ENCODE data around the gene PRKD3. TPM values are rescaled to one million over a fixed set of nuclear protein-coding genes. Genes with fewer than 3 reads are reported as not detected.

Gene PRKD3
- total and polyA plus RNA-seq, 2 of the 13 experiments (the other 11 are each of a cell fraction or from before 2014, with no cell fraction given), result 11.6 to 38.4 TPM

DNA sequence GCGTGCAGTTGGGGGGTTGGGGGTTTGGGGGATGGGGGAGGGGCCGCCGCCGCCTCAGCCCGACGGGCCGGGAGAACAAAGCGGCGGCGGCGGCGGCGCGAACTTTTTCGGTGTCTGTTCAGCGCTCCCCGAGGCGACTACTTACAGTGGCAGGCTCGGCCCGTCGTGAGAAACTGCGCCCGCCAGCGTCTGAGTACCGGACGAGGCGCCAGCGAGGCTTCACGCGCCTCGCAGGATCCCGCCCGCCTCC is 172 bp downstream of the PRKD3 start (continued):
- TF ChIP-seq, protein P1, sequence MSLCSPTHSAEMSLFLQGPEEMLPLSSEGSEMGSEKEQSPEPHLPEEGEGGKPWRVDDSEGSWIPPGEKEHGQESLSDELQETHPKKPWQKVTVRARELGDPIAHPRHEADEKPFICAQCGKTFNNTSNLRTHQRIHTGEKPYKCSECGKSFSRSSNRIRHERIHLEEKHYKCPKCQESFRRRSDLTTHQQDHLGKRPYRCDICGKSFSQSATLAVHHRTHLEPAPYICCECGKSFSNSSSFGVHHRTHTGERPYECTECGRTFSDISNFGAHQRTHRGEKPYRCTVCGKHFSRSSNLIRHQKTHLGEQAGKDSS (CRISPR knock-in tag; IDR thresholded peaks at IDR 0.05; ENCODE audit: borderline replicate concordance, low read depth), result no peak
- no peak for TF ChIP-seq PAF1 (CRISPR knock-in tag; IDR thresholded peaks at IDR 0.05)
- peak; percentile 36; the same call in 1 of the 2 replicates for TF ChIP-seq TBX2 (CRISPR knock-in tag; IDR thresholded peaks at IDR 0.05; ENCODE audit: borderline replicate concordance)
- 0 out of 2 replicates have a peak, but pooled peaks have one; percentile 57 for TF ChIP-seq ZNF329 (CRISPR knock-in tag; IDR thresholded peaks at IDR 0.05; ENCODE audit: low read depth)
- TF ChIP-seq, protein P2, sequence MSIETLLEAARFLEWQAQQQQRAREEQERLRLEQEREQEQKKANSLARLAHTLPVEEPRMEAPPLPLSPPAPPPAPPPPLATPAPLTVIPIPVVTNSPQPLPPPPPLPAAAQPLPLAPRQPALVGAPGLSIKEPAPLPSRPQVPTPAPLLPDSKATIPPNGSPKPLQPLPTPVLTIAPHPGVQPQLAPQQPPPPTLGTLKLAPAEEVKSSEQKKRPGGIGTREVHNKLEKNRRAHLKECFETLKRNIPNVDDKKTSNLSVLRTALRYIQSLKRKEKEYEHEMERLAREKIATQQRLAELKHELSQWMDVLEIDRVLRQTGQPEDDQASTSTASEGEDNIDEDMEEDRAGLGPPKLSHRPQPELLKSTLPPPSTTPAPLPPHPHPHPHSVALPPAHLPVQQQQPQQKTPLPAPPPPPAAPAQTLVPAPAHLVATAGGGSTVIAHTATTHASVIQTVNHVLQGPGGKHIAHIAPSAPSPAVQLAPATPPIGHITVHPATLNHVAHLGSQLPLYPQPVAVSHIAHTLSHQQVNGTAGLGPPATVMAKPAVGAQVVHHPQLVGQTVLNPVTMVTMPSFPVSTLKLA (IDR thresholded peaks at IDR 0.05), result no peak
- no peak for TF ChIP-seq GATAD1 (CRISPR knock-in tag; IDR thresholded peaks at IDR 0.05)
- TF ChIP-seq ZNF350 (CRISPR knock-in tag; IDR thresholded peaks at IDR 0.05; ENCODE audit: borderline replicate concordance, low read depth), result no peak
- TF ChIP-seq, protein P3, sequence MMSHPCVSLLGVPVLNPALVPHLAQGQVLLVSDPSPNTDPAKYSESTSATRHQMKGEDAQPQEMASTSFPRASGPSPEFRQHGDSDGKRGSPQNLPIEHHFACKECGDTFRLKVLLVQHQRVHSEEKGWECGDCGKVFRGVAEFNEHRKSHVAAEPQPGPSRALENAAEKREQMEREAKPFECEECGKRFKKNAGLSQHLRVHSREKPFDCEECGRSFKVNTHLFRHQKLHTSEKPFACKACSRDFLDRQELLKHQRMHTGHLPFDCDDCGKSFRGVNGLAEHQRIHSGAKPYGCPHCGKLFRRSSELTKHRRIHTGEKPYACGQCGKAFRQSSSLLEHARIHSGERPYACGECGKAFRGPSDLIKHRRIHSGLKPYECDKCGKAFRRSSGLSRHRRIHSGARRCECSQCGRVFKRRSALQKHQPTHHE (CRISPR knock-in tag; IDR thresholded peaks at IDR 0.05; ENCODE audit: borderline replicate concordance), result no peak
- no peak for TF ChIP-seq SRF (IDR thresholded peaks at IDR 0.05; ENCODE audit: low read depth, low read length)
- TF ChIP-seq ZKSCAN5 (CRISPR knock-in tag; IDR thresholded peaks at IDR 0.05), result no peak
- TF ChIP-seq JUND (CRISPR knock-in tag; IDR thresholded peaks at IDR 0.05), result no peak
- TF ChIP-seq PCBP1 (IDR thresholded peaks at IDR 0.05; ENCODE audit: borderline replicate concordance, low read depth, low read length), result 0 out of 2 replicates have a peak, but pooled peaks have one; percentile 53
- TF ChIP-seq AKAP8 (CRISPR knock-in tag; IDR thresholded peaks at IDR 0.05), result 0 out of 2 replicates have a peak, but pooled peaks have one; percentile 8
- peak; percentile 75 for TF ChIP-seq PHF8 (CRISPR knock-in tag; IDR thresholded peaks at IDR 0.05)
- TF ChIP-seq, protein P4, sequence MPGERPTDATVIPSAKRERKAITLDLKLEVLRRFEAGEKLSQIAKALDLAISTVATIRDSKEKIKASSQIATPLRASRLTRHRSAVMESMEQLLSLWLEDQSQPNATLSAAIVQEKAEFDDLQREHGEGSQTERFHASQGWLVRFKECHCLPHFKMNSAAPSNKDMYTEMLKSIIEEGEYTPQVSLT (CRISPR knock-in tag; IDR thresholded peaks at IDR 0.05; ENCODE audit: borderline replicate concordance, low read depth), result no peak; the same call in 1 of the 2 replicates
- no peak for TF ChIP-seq RFX1 (IDR thresholded peaks at IDR 0.05)
- no peak for TF ChIP-seq XRCC5 (optimal IDR thresholded peaks at IDR 0.05; ENCODE audit: low read length)
- TF ChIP-seq HDAC2 (CRISPR knock-in tag; IDR thresholded peaks at IDR 0.05), result peak; percentile 20; the same call in 1 of the 2 replicates
- TF ChIP-seq SP1 (IDR thresholded peaks at IDR 0.05), result no peak
- TF ChIP-seq SP1 (CRISPR knock-in tag; IDR thresholded peaks at IDR 0.05), result 0 out of 2 replicates have a peak, but pooled peaks have one; percentile 35
- TF ChIP-seq, protein P5, sequence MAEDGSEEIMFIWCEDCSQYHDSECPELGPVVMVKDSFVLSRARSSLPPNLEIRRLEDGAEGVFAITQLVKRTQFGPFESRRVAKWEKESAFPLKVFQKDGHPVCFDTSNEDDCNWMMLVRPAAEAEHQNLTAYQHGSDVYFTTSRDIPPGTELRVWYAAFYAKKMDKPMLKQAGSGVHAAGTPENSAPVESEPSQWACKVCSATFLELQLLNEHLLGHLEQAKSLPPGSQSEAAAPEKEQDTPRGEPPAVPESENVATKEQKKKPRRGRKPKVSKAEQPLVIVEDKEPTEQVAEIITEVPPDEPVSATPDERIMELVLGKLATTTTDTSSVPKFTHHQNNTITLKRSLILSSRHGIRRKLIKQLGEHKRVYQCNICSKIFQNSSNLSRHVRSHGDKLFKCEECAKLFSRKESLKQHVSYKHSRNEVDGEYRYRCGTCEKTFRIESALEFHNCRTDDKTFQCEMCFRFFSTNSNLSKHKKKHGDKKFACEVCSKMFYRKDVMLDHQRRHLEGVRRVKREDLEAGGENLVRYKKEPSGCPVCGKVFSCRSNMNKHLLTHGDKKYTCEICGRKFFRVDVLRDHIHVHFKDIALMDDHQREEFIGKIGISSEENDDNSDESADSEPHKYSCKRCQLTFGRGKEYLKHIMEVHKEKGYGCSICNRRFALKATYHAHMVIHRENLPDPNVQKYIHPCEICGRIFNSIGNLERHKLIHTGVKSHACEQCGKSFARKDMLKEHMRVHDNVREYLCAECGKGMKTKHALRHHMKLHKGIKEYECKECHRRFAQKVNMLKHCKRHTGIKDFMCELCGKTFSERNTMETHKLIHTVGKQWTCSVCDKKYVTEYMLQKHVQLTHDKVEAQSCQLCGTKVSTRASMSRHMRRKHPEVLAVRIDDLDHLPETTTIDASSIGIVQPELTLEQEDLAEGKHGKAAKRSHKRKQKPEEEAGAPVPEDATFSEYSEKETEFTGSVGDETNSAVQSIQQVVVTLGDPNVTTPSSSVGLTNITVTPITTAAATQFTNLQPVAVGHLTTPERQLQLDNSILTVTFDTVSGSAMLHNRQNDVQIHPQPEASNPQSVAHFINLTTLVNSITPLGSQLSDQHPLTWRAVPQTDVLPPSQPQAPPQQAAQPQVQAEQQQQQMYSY (CRISPR knock-in tag; IDR thresholded peaks at IDR 0.05), result no peak
- TF ChIP-seq ZNF674 (CRISPR knock-in tag; IDR thresholded peaks at IDR 0.05; ENCODE audit: low read depth), result no peak
- no peak for TF ChIP-seq BORCS8-MEF2B (CRISPR knock-in tag; IDR thresholded peaks at IDR 0.05)
- no peak for TF ChIP-seq ZNF256 (CRISPR knock-in tag; conservative IDR thresholded peaks at IDR 0.05)
